AG10803 (cell line): ENCODE measurements around the gene CTNNA2.

Experiments
- DNase-seq: peaks from one replicate; pipeline ENCODE4 v3.0.0; 2010; ENCODE audit warnings: low read depth
- H3K4me3 ChIP-seq: 2 replicates; pipeline ENCODE4 v1.5.1; 2011; ENCODE audit warnings: mild to moderate bottlenecking, low read length, control low read depth
- TF ChIP-seq, protein P1 (sequence below): conservative IDR thresholded peaks from 2 replicates; pipeline ENCODE4 v1.5.1; 2011; ENCODE audit warnings: mild to moderate bottlenecking, low read length, control low read depth, inconsistent platforms

The CTNNA2 gene

GRCh38 chr2:79966369-79966768 lies 453.5 kb downstream of the CTNNA2 start:
- TF ChIP-seq, protein P1, sequence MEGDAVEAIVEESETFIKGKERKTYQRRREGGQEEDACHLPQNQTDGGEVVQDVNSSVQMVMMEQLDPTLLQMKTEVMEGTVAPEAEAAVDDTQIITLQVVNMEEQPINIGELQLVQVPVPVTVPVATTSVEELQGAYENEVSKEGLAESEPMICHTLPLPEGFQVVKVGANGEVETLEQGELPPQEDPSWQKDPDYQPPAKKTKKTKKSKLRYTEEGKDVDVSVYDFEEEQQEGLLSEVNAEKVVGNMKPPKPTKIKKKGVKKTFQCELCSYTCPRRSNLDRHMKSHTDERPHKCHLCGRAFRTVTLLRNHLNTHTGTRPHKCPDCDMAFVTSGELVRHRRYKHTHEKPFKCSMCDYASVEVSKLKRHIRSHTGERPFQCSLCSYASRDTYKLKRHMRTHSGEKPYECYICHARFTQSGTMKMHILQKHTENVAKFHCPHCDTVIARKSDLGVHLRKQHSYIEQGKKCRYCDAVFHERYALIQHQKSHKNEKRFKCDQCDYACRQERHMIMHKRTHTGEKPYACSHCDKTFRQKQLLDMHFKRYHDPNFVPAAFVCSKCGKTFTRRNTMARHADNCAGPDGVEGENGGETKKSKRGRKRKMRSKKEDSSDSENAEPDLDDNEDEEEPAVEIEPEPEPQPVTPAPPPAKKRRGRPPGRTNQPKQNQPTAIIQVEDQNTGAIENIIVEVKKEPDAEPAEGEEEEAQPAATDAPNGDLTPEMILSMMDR: no peak
- no peak overlapping the region for H3K4me3 ChIP-seq
- no peak for DNase-seq

DNA sequence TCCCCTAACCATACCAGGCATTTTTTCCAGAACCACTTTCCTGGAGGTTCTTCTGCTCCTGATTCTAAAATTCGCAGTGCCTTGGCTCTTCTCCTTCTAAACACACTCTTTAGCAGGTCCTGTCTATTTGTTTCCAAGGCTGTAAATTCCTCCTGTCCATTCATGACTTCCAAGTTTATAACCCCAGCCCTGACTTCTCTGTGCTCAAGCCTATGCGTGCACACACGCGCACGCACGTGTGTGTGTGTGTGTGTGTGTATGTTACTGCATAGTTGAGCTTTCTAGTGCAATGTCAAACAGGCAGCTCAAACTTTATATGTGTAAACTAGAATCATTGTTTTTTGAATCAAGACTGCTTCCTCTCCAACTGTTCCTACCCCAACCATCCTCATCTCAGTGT lies 454.0 kb downstream of the CTNNA2 start:
- TF ChIP-seq, protein P1: no peak
- DNase-seq: no peak
- H3K4me3 ChIP-seq: no peak overlapping the region

GRCh38 chr2:79971807-79972206 lies 459.0 kb downstream of the CTNNA2 start:
- TF ChIP-seq, protein P1: no peak
- no peak overlapping the region for H3K4me3 ChIP-seq
- DNase-seq: peak; percentile 71

- DNase-seq: no peak
- TF ChIP-seq, protein P1: no peak
- no peak overlapping the region for H3K4me3 ChIP-seq
Measured at GRCh38 chr2:79972661-79973060, 459.8 kb downstream of the CTNNA2 start.

DNA sequence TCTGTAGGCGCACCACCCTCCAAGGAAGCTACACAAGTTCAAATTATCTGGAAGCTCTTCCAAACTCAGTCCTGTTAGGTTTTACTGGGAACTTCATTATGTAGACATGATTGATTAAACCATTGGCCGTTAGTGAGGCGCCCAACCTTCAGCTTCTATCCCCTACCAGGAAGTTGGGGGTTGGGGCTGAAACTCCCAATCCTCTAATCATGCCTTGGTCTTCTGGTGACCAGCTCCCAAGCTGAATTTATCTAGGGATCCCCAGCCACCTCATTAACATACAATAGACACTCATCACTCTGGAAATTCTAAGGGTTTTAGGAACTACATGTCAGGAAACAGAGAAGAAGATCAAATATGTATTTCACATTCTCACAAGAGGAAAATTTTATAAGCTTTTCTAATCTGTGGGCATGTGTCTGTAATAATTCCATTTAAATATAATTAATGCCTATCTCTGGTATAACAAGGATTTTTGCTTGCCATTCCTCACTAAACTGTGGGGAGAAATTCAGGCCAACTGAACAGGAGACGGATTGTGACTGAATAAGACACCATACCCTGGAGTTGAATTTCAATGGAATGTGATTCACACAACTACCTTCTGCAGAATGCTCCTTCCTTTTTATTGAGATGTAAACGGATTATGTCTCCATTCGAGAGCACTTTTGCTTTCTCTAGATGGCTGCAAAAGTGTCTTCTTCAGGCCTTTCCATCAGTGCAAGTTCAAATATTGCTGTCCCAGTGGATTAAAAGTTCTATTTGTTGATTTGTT lies 463.1 kb downstream of the CTNNA2 start:
- TF ChIP-seq, protein P1: no peak
- no peak overlapping the region for H3K4me3 ChIP-seq
- DNase-seq: no peak

- no peak overlapping the region for H3K4me3 ChIP-seq
- TF ChIP-seq, protein P1: no peak
- peak; percentile 14 for DNase-seq
Measured at GRCh38 chr2:79977792-79978191, 464.9 kb downstream of the CTNNA2 start.

- DNase-seq: no peak
- no peak overlapping the region for H3K4me3 ChIP-seq
- TF ChIP-seq, protein P1: no peak
Measured at GRCh38 chr2:79980116-79980515, 467.3 kb downstream of the CTNNA2 start.
